DND-41 (cell line): ENCODE data around the gene TAF4.

Source experiments
- CTCF ChIP-seq: IDR thresholded peaks from 2 replicates; pipeline ENCODE4 v1.5.1; 2012; ENCODE audit warnings: borderline replicate concordance, low read length, moderate library complexity, mild to moderate bottlenecking; ENCODE audit not compliant: poor library complexity, severe bottlenecking; ENCODE audit errors: extremely low read depth
- EZH2 ChIP-seq: IDR thresholded peaks from 3 replicates; pipeline ENCODE4 v1.6.1; 2012; ENCODE audit warnings: borderline replicate concordance, low read depth, mild to moderate bottlenecking, moderate library complexity, low read length, inconsistent platforms; ENCODE audit not compliant: severe bottlenecking

GRCh38 chr20:61982951-61983315, 82.7 kb downstream of the TAF4 start:
- TF ChIP-seq CTCF (no peak), EZH2 (no peak)
